LoVo (cell line): ENCODE results near the gene EPHB3.

ENCODE experiments used
- DNase-seq: peaks from one replicate; pipeline ENCODE4 v3.0.0-alpha.2; 2016; ENCODE audit warnings: low spot score

EPHB3 gene

DNA sequence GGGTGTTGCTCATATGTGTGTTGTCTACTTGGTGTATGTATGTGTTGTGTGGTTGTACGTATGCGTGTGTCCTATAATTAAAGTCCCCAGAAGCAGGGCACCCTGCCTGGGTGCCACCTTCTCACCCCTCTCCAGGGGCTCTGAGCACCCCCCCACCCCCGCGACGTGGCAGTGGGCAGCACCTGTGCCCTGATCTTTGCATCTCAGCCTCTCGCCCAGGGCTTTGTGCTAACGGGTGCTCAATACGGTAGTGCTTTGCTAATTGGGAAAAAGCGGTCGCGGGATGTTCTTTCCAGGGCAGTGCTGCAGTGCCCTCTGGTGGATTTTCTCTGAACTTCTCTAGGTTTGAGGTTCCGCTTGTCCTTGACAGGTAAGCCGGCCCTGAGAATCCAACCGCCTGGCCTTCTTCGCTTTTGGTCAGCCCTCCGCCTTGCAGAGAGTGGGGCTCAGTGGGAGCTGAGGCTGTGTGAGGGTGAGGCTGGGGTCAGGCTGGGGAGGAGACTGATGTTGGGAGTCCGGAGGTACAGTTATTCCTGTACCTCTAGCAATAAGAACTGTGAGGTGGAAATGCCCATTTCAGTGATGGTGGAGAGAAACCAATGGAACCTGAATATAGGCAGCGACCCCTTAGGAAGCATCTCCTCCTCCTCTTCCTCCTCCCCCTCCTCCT lies 17.6 kb upstream of the EPHB3 start:
- DNase-seq: peak; percentile 83

DNA sequence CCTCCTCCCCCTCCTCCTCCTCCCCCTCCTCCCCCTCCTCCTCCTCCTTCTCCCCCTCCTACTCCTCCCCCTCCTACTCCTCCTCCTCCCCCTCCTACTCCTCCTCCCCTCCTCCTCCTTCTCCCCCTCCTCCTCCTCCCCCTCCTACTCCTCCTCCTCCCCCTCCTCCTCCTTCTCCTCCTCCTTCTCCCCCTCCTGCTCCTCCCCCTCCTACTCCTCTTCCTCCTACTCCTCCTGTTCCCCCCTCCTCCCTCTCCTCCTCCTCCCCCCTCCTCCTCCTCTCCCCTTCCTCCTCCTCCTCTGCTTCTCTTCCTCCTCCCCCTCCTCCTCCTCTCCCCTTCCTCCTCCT lies 17.1 kb upstream of the EPHB3 start:
- no peak for DNase-seq

DNA sequence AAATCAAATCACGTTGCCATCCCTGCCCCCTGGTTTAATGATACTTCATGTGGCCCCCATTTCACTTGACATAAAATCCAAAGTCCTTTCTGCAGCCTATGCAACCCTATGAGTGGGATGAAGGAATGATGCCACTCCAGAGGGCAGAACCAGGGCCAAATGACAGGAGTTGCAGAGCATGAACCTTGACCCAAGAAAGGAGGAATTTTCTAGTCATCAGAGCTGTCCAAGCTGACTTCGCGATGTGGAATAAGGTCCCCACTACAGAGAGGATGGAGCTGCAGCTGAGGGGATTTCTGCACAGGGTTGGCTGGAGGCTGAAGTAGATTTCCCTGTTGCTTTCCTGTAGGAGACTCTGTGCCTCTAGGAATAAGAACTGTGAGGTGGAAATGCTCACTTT lies 15.8 kb upstream of the EPHB3 start:
- DNase-seq: no peak

DNA sequence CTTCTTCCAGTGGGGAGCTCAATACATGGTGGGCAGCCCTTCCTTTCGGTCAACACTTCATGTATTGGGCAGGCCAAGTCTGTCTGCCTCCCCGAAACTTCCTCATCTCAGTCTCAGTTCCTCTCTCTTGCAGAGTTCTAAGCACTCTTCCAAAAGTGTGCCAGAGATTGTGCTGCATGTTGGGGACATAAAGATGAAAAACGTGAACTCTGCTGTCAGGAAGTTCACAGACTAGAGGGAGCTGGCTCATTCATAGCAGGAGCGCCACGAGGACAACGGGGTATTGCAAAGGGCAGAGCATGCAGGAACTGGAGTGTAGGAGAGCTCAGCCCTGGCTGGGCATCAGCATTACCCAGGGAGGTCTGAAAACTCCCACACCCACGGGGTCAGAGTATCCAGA lies 15.3 kb upstream of the EPHB3 start:
- DNase-seq: no peak

DNA sequence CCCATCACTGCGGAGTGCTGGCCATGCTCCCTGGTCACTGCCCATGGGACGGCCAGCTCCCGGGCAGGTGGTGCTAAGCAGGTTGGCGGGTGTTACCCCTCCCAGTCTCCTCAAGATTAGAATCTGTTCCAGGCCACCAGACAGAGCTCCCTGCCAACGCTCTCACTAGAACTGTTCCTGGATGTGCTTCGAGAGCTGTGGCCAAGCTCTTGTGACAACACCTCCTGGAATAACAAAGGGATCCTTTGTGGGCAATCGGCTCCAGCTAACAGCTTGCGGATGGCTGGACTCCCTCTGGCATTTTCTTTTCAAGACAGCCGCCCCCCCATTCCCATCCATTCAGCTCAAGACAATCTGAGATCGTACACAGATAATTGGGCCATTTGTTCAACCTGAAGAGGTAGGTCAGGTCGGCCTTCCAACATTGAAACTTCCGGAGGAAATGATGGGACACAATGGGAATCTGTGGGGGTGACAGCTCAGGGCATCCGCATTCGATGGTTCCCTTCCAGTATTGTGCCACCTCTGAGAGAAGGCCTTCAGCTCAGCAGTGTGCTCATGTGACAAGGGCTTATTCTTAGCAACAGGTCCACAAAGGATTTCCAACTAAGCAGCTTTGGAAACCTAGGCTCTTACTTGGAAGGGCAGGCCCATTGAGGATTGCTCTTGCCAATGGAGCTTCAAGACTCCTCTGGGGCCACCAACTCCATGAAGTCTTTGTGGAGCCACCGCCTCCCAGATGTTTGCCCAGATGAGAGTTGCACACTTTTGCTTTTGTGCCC lies 11.6 kb upstream of the EPHB3 start:
- no peak for DNase-seq

DNA sequence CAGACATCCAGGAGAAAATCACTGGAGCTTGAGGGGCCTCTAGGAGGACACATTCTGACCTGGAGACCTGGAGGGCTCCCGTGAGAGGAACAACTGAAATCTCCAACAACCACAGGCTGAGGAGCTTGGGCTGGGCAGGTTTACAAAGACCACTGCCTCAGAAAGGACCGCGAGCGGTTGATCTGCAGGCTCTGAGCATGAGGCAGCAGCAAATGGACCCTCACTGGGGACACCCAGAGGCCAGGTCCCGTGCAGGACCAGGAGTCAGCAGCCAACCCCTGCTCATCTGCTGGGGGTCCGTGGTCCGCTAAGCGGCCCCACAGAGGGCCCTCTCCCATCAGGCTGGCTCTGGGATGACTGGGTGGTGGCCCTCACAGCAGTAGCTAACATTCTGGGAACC lies 10.5 kb upstream of the EPHB3 start:
- no peak for DNase-seq

DNA sequence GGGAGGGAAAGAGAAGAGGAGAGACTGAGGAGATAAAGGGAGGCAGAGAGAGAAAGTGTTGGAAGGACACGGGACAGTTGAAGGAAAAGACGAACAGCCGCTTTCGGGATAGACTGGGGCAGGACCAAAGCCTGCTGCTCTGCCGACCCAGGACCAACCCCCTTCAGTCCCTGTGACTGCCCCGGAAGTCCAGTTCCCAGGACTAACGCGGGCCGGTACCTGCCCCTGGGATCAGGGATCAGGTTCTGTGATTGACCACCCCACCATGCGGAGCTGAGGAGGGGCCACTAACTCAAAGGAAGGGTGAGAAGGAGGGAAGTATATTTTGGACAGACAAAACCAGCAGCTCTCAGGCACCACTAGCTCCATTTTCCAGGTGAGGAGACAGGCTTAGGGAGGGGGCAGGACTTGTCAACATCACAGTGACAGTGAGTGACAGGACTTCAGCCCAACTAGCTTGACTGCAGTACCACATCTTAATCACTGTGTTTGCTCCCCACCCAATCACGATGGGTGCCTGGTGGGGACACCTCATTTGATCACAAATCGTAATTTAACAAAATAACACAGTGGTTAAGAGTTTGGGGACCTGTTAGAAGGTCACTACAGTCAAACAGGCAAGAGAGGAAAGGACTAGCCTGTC lies 9.8 kb upstream of the EPHB3 start:
- DNase-seq: no peak

DNA sequence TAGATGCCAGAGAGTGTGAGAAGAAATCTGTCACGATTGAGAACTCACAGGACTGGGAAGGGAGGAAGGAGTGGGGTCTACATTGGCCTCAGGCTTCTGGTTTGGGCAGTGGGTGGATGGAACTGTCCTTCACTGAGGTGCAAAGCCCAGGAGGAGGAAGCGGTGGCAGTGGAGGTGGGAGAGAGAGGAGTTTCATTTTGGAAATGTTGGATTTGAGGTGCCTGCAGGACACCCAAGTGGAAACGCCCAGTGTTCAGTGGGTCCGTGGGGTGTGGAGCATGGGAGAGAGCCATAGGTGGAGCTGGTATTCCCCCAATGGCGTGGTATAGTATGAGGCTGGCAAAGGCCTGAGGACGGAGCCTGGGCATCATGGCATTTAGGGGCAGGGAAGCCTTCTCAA lies 9.3 kb upstream of the EPHB3 start:
- no peak for DNase-seq

DNA sequence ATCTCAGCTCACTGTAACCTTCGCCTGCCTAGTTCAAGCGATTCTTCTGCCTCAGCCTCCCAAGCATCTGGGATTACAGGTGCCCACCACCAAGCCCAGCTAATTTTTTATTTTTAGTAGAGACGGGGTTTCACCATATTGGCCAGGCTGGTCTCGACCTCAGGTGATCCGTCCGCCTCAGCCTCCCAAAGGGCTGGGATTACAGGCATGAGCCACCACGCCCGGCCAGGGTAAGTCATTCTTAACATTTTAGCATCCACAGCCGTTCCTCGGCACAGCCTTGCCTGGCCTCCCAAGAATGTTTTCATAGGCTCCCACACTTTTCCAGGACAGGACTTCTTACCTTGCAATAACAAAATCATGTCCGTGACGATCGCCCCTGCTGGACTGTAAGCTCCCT lies 8.7 kb upstream of the EPHB3 start:
- no peak for DNase-seq

DNA sequence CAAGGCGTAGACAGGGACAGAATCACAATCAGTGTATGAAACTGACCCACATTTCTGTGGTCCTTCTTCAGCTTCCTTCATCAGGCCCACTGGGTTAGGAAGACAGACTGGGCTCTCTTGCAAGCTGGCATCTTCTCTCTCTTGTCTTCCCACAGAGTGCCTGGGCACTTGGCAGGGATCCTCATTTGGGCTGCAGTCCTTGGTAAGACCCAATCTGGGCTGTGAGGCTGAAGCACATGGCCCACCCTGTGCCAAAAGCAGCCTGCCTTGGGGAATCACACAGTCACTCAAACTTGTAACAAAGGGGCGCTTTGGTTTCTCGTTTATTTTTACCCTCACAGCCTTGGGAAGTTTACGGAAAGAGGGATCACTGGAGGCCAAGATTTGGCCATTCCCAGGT lies 8.2 kb upstream of the EPHB3 start:
- no peak for DNase-seq

DNA sequence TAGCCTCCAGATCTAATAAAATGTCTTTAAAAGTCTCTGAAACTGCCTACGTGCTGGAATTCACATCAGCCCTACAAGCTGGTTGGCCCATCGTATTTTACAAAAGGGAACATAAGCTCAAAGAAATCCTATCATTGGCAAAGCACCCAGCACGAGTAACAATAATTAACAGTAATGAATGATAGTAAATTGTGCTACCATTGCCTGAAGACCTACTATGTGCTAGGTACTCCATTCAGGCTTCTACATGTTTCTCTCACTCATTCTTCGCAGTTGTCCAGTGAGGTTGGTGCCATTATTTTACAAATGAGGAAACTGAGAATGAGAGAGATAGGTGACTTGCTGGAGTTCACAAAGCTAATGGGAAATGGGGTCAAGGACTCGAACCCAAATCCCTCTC lies 7.1 kb upstream of the EPHB3 start:
- DNase-seq: no peak

DNA sequence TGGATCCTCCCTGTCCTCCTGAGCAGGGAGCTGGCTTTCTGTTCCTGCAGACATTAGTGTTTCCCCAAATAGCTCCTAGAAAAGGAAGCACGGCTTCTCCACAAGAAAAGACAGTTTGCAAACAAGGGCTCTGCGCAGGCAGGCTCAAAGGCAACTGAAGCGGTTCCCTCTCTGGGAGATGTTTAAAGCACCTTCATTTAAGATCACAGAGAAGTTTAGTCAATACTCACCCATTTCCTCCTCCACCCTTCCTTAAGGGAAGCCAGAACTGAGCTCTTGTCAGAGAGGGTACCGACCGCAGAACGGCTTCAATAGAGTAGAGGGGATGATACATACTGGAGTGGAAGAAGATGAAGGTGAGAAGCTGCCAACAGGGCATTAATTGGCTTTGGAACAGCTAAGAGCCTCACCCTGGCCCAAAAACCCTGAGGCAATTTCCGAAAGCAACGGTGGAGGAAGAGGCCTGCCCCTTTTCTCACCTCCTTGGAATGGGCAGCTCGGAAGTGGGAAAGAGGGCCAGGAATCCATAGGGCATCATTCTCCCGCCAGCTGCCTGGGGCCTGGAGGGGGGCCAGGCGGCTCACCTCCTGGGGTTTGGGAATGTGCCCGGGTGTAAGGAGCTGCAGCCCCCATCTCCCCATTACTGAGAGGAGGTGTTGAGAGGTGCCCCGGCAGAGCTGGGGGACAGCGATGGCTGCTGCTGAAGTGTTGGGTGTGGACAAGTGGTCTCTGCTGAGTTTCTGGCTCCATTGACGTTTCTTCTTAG lies 4.8 kb upstream of the EPHB3 start:
- no peak for DNase-seq

DNA sequence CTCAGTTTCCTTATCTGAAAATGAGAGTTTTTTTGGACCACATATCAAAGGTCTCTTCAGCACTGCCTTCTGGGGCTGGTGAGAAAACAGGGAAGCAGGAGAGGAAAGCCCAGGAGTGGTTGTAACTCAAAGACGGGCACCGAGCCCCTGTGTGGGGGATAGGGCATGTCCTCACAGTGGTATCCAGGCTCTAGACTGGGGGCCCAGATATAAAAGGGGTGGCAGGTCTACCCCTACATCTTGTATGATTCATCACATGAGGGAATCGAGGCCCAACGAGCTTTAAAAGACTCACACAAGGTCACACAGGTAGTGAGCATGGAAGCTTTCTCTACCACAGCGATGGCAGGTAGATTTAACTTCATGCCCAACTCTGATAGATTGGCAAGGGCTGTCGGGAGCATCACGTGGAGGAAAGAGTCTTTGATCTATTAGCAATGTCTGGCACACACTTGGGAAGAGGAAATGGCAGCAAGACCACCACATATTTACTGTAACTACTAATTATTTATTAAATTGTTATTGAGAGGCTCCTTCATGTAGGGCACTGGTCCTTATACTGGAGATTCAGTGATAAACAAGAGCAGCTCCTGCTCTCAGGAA lies 4.1 kb upstream of the EPHB3 start:
- no peak for DNase-seq

DNA sequence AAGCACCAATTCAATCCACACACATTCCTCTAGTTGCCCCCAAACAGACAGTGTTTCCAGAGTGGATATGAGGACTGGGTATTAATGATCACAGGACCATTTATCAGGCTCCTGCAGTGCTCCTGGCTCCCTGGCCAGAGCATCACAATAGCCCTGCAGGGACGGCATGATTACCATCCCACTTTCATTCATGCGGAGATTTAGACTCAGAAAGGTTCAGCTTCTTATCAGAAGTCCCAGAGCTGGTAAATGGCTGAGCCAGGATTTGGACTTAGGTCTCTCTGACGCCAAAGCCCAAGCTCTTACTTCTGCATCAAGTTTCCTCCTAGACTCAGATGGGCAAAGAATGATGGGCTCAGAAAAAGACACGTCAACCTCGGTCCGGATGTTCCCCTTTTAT lies 2.9 kb upstream of the EPHB3 start:
- no peak for DNase-seq

DNA sequence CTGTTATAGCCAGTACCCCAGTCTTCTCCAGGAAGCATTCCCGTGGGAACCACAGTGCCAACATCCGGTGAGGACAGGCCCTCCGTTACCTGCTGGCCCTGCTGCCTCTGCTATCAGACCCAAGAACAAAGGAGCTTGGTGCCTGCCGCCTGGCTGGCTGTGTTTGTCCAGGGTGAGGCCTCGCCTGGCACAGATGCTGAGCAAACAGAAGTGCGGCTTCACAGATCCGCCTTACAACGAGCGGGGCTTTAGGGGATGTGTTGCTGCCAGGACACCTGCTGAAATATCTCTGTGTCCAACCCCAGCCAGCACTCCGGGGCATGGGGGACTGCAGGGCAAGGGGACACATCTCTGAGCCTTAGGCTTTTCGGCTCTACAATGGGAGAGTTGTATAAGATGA lies 2.2 kb upstream of the EPHB3 start:
- DNase-seq: peak; percentile 66

DNA sequence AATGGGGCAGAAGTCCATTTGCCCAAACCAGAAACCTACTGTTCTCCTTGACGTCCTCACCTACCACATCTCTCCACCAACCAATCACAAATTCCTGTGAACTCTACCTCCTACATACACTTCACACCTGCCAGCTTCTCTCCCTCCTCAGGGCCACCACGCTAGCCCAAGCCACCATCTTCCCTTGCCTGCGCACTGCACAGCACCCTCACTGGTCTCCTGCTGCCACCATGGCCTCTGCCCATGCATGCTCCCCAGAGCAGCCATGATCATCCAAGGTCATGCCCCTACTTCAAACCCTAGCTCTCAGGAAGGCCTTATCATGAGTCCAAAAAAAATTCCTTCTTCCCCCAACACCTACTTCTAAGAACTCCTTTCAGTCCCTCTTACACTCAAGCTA lies 1.1 kb upstream of the EPHB3 start:
- no peak for DNase-seq

DNA sequence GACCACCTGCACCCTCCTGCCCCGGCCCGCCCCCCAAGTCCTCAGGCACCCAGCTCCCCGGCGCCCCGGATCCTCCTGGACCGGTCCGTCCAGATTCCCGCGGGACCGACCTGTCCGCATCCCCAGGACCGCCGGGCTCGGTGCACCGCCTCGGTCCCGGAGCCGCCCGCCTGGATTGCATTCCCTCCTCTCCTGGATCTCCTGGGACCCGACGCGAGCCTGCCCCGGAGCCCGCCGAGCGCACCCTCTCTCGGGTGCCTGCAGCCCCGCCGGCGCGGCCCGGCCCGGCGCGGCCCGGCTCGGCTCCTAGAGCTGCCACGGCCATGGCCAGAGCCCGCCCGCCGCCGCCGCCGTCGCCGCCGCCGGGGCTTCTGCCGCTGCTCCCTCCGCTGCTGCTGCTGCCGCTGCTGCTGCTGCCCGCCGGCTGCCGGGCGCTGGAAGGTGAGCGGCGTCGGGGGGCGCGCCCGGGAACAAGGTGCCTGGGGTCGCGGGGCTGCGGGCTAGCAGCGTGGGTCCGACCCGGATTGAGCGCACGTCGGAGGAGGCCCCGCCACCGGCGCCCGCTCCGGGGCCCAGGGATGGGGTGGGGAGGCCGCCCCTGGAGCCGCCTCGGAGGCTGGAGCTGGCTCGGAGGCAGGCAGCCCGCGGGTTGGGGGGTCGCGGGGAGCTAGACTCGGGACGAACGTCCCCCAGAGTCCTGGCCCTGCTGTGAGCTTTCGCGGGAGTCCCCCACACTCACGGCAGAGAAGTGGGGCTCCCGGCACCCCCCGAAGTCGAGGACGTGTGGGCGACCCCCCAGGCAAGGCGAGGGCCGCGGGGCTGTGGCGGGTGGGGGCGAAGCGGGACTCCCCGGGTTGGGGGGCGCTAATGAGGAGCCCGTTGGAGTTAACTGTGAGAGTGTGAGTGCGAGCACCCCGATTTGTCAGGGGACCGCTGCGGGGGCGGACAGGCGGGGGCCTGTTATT lies 610 bp downstream of the EPHB3 start:
- DNase-seq: no peak

DNA sequence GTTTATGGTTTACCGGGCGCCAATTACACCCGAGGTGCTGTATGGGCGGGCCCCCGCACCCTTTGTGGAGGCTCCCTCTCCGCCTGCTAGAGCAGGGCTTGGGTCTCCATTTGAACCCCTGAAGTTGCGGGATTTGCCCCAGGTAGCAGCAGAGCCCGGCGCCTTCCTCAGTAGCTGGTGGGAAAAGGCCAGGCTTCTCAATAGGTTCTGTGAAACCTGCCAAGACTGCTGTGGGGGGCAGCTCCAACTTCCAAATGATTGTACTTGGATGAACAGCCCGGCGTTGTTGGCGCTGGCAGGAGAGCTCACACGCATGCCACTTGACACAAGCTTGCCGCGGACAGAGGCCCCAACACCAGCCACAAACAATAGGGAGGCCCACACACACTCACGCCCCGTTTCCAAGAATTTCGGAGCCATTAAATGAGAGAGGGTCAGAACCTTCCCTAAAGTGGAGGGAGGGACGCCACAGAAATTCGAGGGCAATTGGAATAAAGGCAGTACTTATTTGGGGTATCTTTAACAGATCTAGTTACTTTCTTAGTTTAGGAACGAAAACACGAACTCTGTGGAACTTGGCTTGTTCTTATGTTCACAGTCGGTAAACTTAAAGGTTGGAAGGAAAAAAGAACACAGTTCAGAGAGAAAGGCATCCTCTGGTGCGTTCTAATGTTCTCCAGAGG lies 1.4 kb downstream of the EPHB3 start:
- DNase-seq: no peak

DNA sequence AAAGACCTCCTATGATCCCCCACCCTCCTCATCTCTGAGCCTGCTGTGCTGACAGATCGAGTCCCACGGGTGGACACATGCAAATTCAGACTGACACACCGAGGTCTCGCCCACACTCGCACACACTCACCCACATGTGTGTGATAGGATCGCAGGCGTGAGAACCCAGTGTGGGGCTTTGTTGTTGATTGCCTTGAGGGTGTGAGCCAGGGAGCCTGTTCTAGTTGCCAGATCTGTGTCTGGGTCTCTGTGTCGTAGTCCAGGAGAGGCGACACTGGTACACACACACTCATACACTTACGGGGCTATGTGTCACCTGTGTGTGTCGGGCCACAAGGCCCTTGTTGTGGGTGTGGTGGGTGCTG lies 2.0 kb downstream of the EPHB3 start:
- no peak for DNase-seq

DNA sequence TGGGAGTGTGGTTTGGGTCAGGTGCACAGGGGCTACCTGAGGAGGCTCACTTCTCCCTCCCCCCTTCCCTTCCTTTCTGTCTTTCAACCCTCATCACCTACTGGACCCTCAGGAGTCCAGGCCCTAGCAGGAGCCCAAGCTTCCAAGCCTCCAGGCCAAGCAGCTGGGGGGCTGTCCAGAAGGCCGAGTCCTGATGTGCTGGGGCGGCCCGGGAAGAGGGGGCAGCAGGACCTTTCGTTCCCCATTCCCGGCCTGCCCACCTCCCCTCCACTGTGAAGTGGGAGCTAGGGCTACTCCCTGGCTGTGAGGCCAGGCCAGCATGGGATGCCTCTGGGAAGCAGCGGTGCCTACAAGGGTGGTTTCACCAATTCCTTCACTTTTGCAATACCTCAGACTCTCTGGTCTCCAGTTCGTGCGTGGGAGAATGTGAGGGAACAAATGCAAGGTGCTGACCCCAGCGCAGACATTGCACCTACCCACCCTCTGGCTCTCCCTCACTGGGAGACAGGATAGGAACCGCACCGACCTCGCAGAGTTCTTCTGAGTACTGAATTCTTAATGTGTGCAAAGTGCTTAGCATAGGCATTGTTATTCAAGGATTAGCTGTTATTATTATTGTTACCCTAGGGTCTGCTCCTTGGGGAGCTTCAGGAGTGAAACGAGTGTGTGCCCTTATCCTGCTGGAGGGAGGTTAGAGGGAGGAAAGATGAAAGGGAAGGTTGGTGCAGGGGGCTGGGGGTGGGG lies 2.5 kb downstream of the EPHB3 start:
- no peak for DNase-seq
